Natural killer cell treated with Interleukin-12 subunit alpha and Interleukin-12 subunit beta and Interleukin-15 and Interleukin-18, amount 100 ng/mL, for 72 hours (primary cell): ENCODE results near the gene ANKRD33. TPM values are rescaled to one million over a fixed set of nuclear protein-coding genes. Genes with fewer than 3 reads are reported as not detected.

Experiments
- ATAC-seq, 2 donors: fragments of 150-1000 bp; cut with Tn5 transposase in 1 of 2; sonication (Bioruptor Pico), chemical (Tn5 transposase) in 1 of 2; 2 replicates each; pipeline ENCODE4 v1.10.0; 2021
- DNase-seq: peaks from one replicate; pipeline ENCODE4 v3.0.0; 2022; ENCODE audit warnings: low spot score
- H3K27ac Mint-ChIP-seq, 2 donors: 1 replicate in 1 of 2; 2 replicates in 1 of 2; pipeline ENCODE4 v1.8.0; 2022; ENCODE audit warnings: mixed read lengths in 2 of 2, mild to moderate bottlenecking in 1 of 2, moderate library complexity in 1 of 2
- H3K27me3 Mint-ChIP-seq, 2 donors: 1 replicate in 1 of 2; 2 replicates in 1 of 2; pipeline ENCODE4 v1.8.0; 2022; ENCODE audit warnings: mixed read lengths in 2 of 2
- H3K36me3 Mint-ChIP-seq: one replicate; pipeline ENCODE4 v1.8.0; 2022; ENCODE audit warnings: mixed read lengths
- H3K4me1 Mint-ChIP-seq, 2 donors: 1 replicate in 1 of 2; 2 replicates in 1 of 2; pipeline ENCODE4 v1.8.0; 2022; ENCODE audit warnings: low read depth in 2 of 2, mixed read lengths in 2 of 2, mild to moderate bottlenecking in 1 of 2
- H3K4me3 Mint-ChIP-seq: one replicate; pipeline ENCODE4 v1.8.0; 2022; ENCODE audit warnings: mixed read lengths
- H3K9me3 Mint-ChIP-seq: 2 replicates; pipeline ENCODE4 v1.8.0; 2022; ENCODE audit warnings: mixed read lengths
- total RNA-seq, 2 donors: library from RNA; stranded (reverse); gene quantifications; one replicate each; pipeline ENCODE4 v1.2.3, GENCODE V29; 2022

The ANKRD33 gene
- total RNA-seq, 2 donors from 2014 or later = not detected

- Mint-ChIP-seq H3K4me3 (no peak overlapping the region), H3K9me3 (no peaks in the 10 kb centered on the region), H3K4me1 (peaks cover 10 to 13% of the 10 kb centered on the region in 2 donors), H3K27ac (no peak overlapping the region), H3K36me3 (no peaks in the 10 kb centered on the region), H3K27me3 (peaks cover 46 to 63% of the 10 kb centered on the region in 2 donors)
- no peak for ATAC-seq
- no peak for DNase-seq
These were observed 21.6 kb upstream of the ANKRD33 start for GRCh38 chr12:51866324-51866723.

- Mint-ChIP-seq H3K4me3 (no peak overlapping the region), H3K36me3 (no peaks in the 10 kb centered on the region), H3K4me1 (peaks cover 10 to 13% of the 10 kb centered on the region in 2 donors), H3K9me3 (no peaks in the 10 kb centered on the region), H3K27ac (no peak overlapping the region), H3K27me3 (peaks cover 49 to 59% of the 10 kb centered on the region in 2 donors)
- ATAC-seq (no peak), DNase-seq (no peak)
These were observed 21.1 kb upstream of the ANKRD33 start for GRCh38 chr12:51866762-51867161.

GRCh38 chr12:51867371-51867770 lies 20.5 kb upstream of the ANKRD33 start:
- Mint-ChIP-seq H3K36me3 (no peaks in the 10 kb centered on the region), H3K4me1 (peaks cover 10 to 13% of the 10 kb centered on the region in 2 donors), H3K27me3 (peaks cover 46 to 53% of the 10 kb centered on the region in 2 donors)

GRCh38 chr12:51867796-51868428 lies 20.0 kb upstream of the ANKRD33 start:
- Mint-ChIP-seq H3K9me3 (no peaks in the 10 kb centered on the region), H3K36me3 (no peaks in the 10 kb centered on the region), H3K27me3 (peaks cover 46 to 47% of the 10 kb centered on the region in 2 donors), H3K27ac (no peak overlapping the region), H3K4me3 (no peak overlapping the region), H3K4me1 (peaks cover 10 to 13% of the 10 kb centered on the region in 2 donors)
- DNase-seq (no peak), ATAC-seq (no peak)

More at GRCh38 chr12:51867371-51867770, 20.5 kb upstream of the ANKRD33 start:
- Mint-ChIP-seq H3K4me3 (no peak overlapping the region), H3K9me3 (no peaks in the 10 kb centered on the region), H3K27ac (no peak overlapping the region)
- DNase-seq = no peak
- no peak for ATAC-seq

- DNase-seq (no peak), ATAC-seq (no peak)
- no peak overlapping the region for H3K4me3 Mint-ChIP-seq
- peaks cover 6 to 8% of the 10 kb centered on the region in 2 donors for H3K4me1 Mint-ChIP-seq
- no peaks in the 10 kb centered on the region for H3K36me3 Mint-ChIP-seq
- no peaks in the 10 kb centered on the region for H3K9me3 Mint-ChIP-seq
- H3K27me3 Mint-ChIP-seq = peaks cover 40% of the 10 kb centered on the region in 2 donors
- H3K27ac Mint-ChIP-seq = no peak overlapping the region
These were observed 18.9 kb upstream of the ANKRD33 start for GRCh38 chr12:51868821-51869495.

- H3K36me3 Mint-ChIP-seq = no peaks in the 10 kb centered on the region
- H3K9me3 Mint-ChIP-seq = no peaks in the 10 kb centered on the region
- no peak overlapping the region for H3K27ac Mint-ChIP-seq
- no peak for DNase-seq
- peaks cover 6 to 8% of the 10 kb centered on the region in 2 donors for H3K4me1 Mint-ChIP-seq
- no peak for ATAC-seq
- peaks cover 40 to 43% of the 10 kb centered on the region in 2 donors for H3K27me3 Mint-ChIP-seq
- no peak overlapping the region for H3K4me3 Mint-ChIP-seq
These were observed 18.4 kb upstream of the ANKRD33 start for GRCh38 chr12:51869496-51869865.

- no peak for ATAC-seq
- Mint-ChIP-seq H3K4me1 (peaks cover 6 to 8% of the 10 kb centered on the region in 2 donors), H3K4me3 (peak overlapping the region; percentile 1), H3K27ac (no peak overlapping the region), H3K36me3 (no peaks in the 10 kb centered on the region), H3K9me3 (no peaks in the 10 kb centered on the region), H3K27me3 (peaks cover 40 to 43% of the 10 kb centered on the region in 2 donors)
- no peak for DNase-seq
These were observed 18.0 kb upstream of the ANKRD33 start for GRCh38 chr12:51869931-51870330.

GRCh38 chr12:51870504-51870903 lies 17.4 kb upstream of the ANKRD33 start:
- DNase-seq (no peak), ATAC-seq (no peak)
- peak overlapping the region; percentile 1 for H3K4me3 Mint-ChIP-seq
- no peaks in the 10 kb centered on the region for H3K9me3 Mint-ChIP-seq
- peaks cover 6 to 8% of the 10 kb centered on the region in 2 donors for H3K4me1 Mint-ChIP-seq
- no peaks in the 10 kb centered on the region for H3K36me3 Mint-ChIP-seq
- H3K27me3 Mint-ChIP-seq = peaks cover 40 to 43% of the 10 kb centered on the region in 2 donors
- no peak overlapping the region for H3K27ac Mint-ChIP-seq

- no peak for ATAC-seq
- H3K27me3 Mint-ChIP-seq = peaks cover 38 to 42% of the 10 kb centered on the region in 2 donors
These were observed 16.8 kb upstream of the ANKRD33 start for GRCh38 chr12:51871126-51871525.

GRCh38 chr12:51871918-51872688 lies 15.8 kb upstream of the ANKRD33 start:
- no peaks in the 10 kb centered on the region for H3K9me3 Mint-ChIP-seq

More at GRCh38 chr12:51871126-51871525, 16.8 kb upstream of the ANKRD33 start:
- H3K9me3 Mint-ChIP-seq = no peaks in the 10 kb centered on the region
- peaks cover 6 to 8% of the 10 kb centered on the region in 2 donors for H3K4me1 Mint-ChIP-seq
- no peaks in the 10 kb centered on the region for H3K36me3 Mint-ChIP-seq
- no peak for DNase-seq
- H3K27ac Mint-ChIP-seq = no peak overlapping the region
- no peak overlapping the region for H3K4me3 Mint-ChIP-seq

GRCh38 chr12:51872689-51872981 lies 15.3 kb upstream of the ANKRD33 start:
- H3K27me3 Mint-ChIP-seq = peaks cover 27 to 34% of the 10 kb centered on the region in 2 donors
- peaks cover 6 to 8% of the 10 kb centered on the region in 2 donors for H3K4me1 Mint-ChIP-seq
- no peak overlapping the region for H3K4me3 Mint-ChIP-seq
- ATAC-seq (no peak), DNase-seq (no peak)
- H3K27ac Mint-ChIP-seq = no peak overlapping the region
- no peaks in the 10 kb centered on the region for H3K9me3 Mint-ChIP-seq
- H3K36me3 Mint-ChIP-seq = no peaks in the 10 kb centered on the region

More at GRCh38 chr12:51871918-51872688, 15.8 kb upstream of the ANKRD33 start:
- DNase-seq (no peak), ATAC-seq (no peak)
- Mint-ChIP-seq H3K27ac (no peak overlapping the region), H3K27me3 (peaks cover 33 to 39% of the 10 kb centered on the region in 2 donors), H3K4me1 (peaks cover 6 to 8% of the 10 kb centered on the region in 2 donors), H3K36me3 (no peaks in the 10 kb centered on the region), H3K4me3 (no peak overlapping the region)

GRCh38 chr12:51873251-51873994 lies 14.5 kb upstream of the ANKRD33 start:
- no peak overlapping the region for H3K27ac Mint-ChIP-seq
- no peaks in the 10 kb centered on the region for H3K36me3 Mint-ChIP-seq
- DNase-seq = no peak
- no peaks in the 10 kb centered on the region for H3K9me3 Mint-ChIP-seq
- H3K4me3 Mint-ChIP-seq = no peak overlapping the region
- peaks cover 6 to 8% of the 10 kb centered on the region in 2 donors for H3K4me1 Mint-ChIP-seq
- H3K27me3 Mint-ChIP-seq = peaks cover 20 to 28% of the 10 kb centered on the region in 2 donors
- no peak for ATAC-seq

GRCh38 chr12:51874000-51874399 lies 13.9 kb upstream of the ANKRD33 start:
- no peaks in the 10 kb centered on the region for H3K9me3 Mint-ChIP-seq
- no peak for DNase-seq
- H3K36me3 Mint-ChIP-seq = no peaks in the 10 kb centered on the region
- H3K27ac Mint-ChIP-seq = no peak overlapping the region
- H3K4me1 Mint-ChIP-seq = peaks cover 6 to 8% of the 10 kb centered on the region in 2 donors
- H3K27me3 Mint-ChIP-seq = peaks cover 20 to 24% of the 10 kb centered on the region in 2 donors
- no peak overlapping the region for H3K4me3 Mint-ChIP-seq
- ATAC-seq = no peak
